Endothelial cell of umbilical vein (primary cell): ENCODE results near the gene GPRC5D. TPM values are rescaled to one million over a fixed set of nuclear protein-coding genes. Genes with fewer than 3 reads are reported as not detected.

Source experiments
- BruUV-seq: library from RNA; stranded (reverse); fragments of 400-500 nt; replicated peaks from 2 replicates; lab custom pipeline; 2021; lab: Mats Ljungman, UMichigan
- CTCF ChIA-PET: fragments of 300-600, 350-600 bp; sonication (Branson Sonifier 250); formaldehyde crosslinking; loops from one replicate; lab custom pipeline; 2021; ENCODE audit warnings: antibody characterized with exemption, inconsistent platforms; lab: Charles Lee
- POLR2A ChIA-PET: fragments of 300-600, 350-600 bp; sonication (Branson Sonifier 250); formaldehyde crosslinking; loops from one replicate; lab custom pipeline; 2021; ENCODE audit warnings: antibody characterized with exemption, inconsistent platforms; lab: Charles Lee
- DNase-seq: peaks from one replicate; pipeline ENCODE4 v3.0.0-alpha.2; 2011; ENCODE audit warnings: low read depth, low spot score
- FAIRE-seq: peaks from 2 replicates; lab custom pipeline; 2011; peaks lifted over from hg19 to GRCh38; lab: Jason Lieb, UNC
- H2AFZ ChIP-seq: 2 replicates; pipeline ENCODE4 v1.6.0; 2012; ENCODE audit warnings: low read depth, low read length, control low read depth, inconsistent platforms
- H3K27ac ChIP-seq: 2 replicates; pipeline ENCODE4 v1.5.1; 2011; ENCODE audit warnings: low read depth, mild to moderate bottlenecking, control low read depth, low read length, moderate library complexity; ENCODE audit not compliant: insufficient read depth
- H3K27me3 ChIP-seq, 2 experiments: 2 replicates each; pipeline versions ENCODE4 v1.6.0 to v1.6.1; 2011; ENCODE audit warnings: low read length in 2 of 2, mixed read lengths in 1 of 2; ENCODE audit not compliant: control insufficient read depth in 2 of 2, insufficient read depth in 2 of 2
- H3K36me3 ChIP-seq, 2 experiments: 2 replicates in 1 of 2; 3 replicates in 1 of 2; pipeline ENCODE4 v1.5.1; 2011; ENCODE audit warnings: low read length in 2 of 2, mild to moderate bottlenecking in 1 of 2, moderate library complexity in 1 of 2; ENCODE audit not compliant: control insufficient read depth in 2 of 2, insufficient read depth in 2 of 2; ENCODE audit errors: extremely low read depth in 1 of 2
- H3K4me1 ChIP-seq: 3 replicates; pipeline ENCODE4 v1.5.1; 2011; ENCODE audit warnings: mild to moderate bottlenecking, low read length; ENCODE audit not compliant: control insufficient read depth, insufficient read depth; ENCODE audit errors: extremely low read depth
- H3K4me2 ChIP-seq: 2 replicates; pipeline ENCODE4 v1.6.1; 2011; ENCODE audit warnings: low read length, control low read depth, mixed read lengths; ENCODE audit not compliant: insufficient read depth
- H3K4me3 ChIP-seq, 3 experiments: fragments of 200-600 bp in 1 of 3; sonication (generic), shearing (Covaris generic) in 1 of 3; replicated peaks in 1 of 3; 2 replicates each; pipeline ENCODE4 v1.5.1; 2011 to 2016; ENCODE audit warnings: control low read depth in 3 of 3, low read length in 3 of 3, mild to moderate bottlenecking in 2 of 3, inconsistent platforms in 1 of 3, low read depth in 1 of 3, moderate library complexity in 1 of 3; ENCODE audit not compliant: insufficient read depth in 1 of 3
- H3K79me2 ChIP-seq: 2 replicates; pipeline ENCODE4 v1.6.0; 2012; ENCODE audit warnings: low read length, inconsistent platforms; ENCODE audit not compliant: control insufficient read depth, insufficient read depth
- H3K9ac ChIP-seq: replicated peaks from 2 replicates; pipeline ENCODE3; 2011; ENCODE audit warnings: low read length, control low read depth; ENCODE audit not compliant: insufficient read depth; ENCODE audit errors: extremely low read depth
- H3K9me1 ChIP-seq: replicated peaks from 3 replicates; pipeline ENCODE4 v1.6.0; 2011; ENCODE audit warnings: mild to moderate bottlenecking, low read length; ENCODE audit not compliant: control insufficient read depth, insufficient read depth; ENCODE audit errors: extremely low read depth
- H3K9me3 ChIP-seq: replicated peaks from 2 replicates; pipeline ENCODE4 v1.5.1; 2012; ENCODE audit warnings: low read length, inconsistent platforms; ENCODE audit not compliant: control insufficient read depth, insufficient read depth
- H4K20me1 ChIP-seq: replicated peaks from 2 replicates; pipeline ENCODE3; 2011; ENCODE audit warnings: mild to moderate bottlenecking, low read length; ENCODE audit not compliant: control insufficient read depth, insufficient read depth; ENCODE audit errors: extremely low read depth
- CTCF ChIP-seq, 2 donors: IDR thresholded peaks; 1 replicate in 1 of 2; 2 replicates in 1 of 2; pipeline ENCODE4 v1.5.1; 2011; ENCODE audit warnings: low read length in 2 of 2, mild to moderate bottlenecking in 2 of 2, moderate library complexity in 2 of 2, control low read depth in 1 of 2, inconsistent platforms in 1 of 2, low read depth in 1 of 2; ENCODE audit not compliant: insufficient read depth in 1 of 2; ENCODE audit errors: extremely low read depth in 1 of 2
- EZH2 ChIP-seq: IDR thresholded peaks from 2 replicates; pipeline ENCODE4 v1.6.1; 2012; ENCODE audit warnings: borderline replicate concordance, low read depth, mild to moderate bottlenecking, moderate library complexity, low read length, inconsistent platforms; ENCODE audit not compliant: severe bottlenecking
- FOS ChIP-seq: IDR thresholded peaks from 2 replicates; pipeline ENCODE4 v1.6.1; 2011; ENCODE audit warnings: mild to moderate bottlenecking, low read length, moderate library complexity, borderline replicate concordance; ENCODE audit not compliant: insufficient read depth
- GATA2 ChIP-seq: IDR thresholded peaks from 2 replicates; pipeline ENCODE4 v1.7.0; 2011; ENCODE audit warnings: low read depth, mild to moderate bottlenecking, moderate library complexity, mixed read lengths, low read length; ENCODE audit not compliant: insufficient read length, insufficient read depth
- JUN ChIP-seq: IDR thresholded peaks from 2 replicates; pipeline ENCODE4 v1.6.1; 2011; ENCODE audit warnings: borderline replicate concordance, low read depth; ENCODE audit not compliant: insufficient read length, insufficient read depth
- MAX ChIP-seq: IDR thresholded peaks from 2 replicates; pipeline ENCODE4 v1.6.1; 2011; ENCODE audit not compliant: insufficient read depth, insufficient read length
- MYC ChIP-seq: IDR thresholded peaks from one replicate; pipeline ENCODE4 v1.6.1; 2011; ENCODE audit warnings: mild to moderate bottlenecking, low read depth, low read length
- POLR2A ChIP-seq: IDR thresholded peaks from 2 replicates; pipeline ENCODE4 v1.6.1; 2012; ENCODE audit warnings: low read depth, mild to moderate bottlenecking, control low read depth, low read length
- POLR2AphosphoS5 ChIP-seq: IDR thresholded peaks from 2 replicates; pipeline ENCODE4 v1.6.1; 2012; ENCODE audit warnings: low read depth, mild to moderate bottlenecking, control low read depth, low read length, moderate library complexity; ENCODE audit not compliant: insufficient read depth
- dilution Hi-C: fragments of 300-500 bp; cut with MboI; formaldehyde crosslinking; loops from one replicate; pipeline ENCODE4 v1.15.0; 2019; ENCODE audit warnings: low sequenced_read_pairs; ENCODE audit not compliant: extremely low pct_ligation_motif_present
- intact Hi-C: fragments of 100-400 bp; cut with micrococcal nuclease; formaldehyde crosslinking; loops from one replicate; pipeline ENCODE4 v1.10.0; 2022
- polyA plus RNA-seq, 4 experiments: library from polyadenylated mRNA; depleted of rRNA in 3 of 4; stranded (reverse) in 3 of 4; unstranded in 1 of 4; fragments of >200 nt; gene quantifications; 2 replicates each; pipeline versions ENCODE4 v1.2.1 to v1.2.3, GENCODE V29; 2011 to 2012; ENCODE audit warnings: missing spikeins in 1 of 4
- total RNA-seq: library from RNA; stranded (reverse); gene quantifications from 2 replicates; pipeline ENCODE4 v1.2.3, GENCODE V29; 2021

GPRC5D gene
- total and polyA plus RNA-seq, 2 donors (not counting 3 experiments of a cell fraction or from before 2014, with no cell fraction given) = not detected

GRCh38 chr12:12939888-12940287, 12.1 kb downstream of the GPRC5D start:
- TF ChIP-seq POLR2A (no peak), JUN (no peak), GATA2 (no peak), MYC (no peak), POLR2AphosphoS5 (no peak), MAX (no peak), CTCF (IDR thresholded peaks at IDR 0.05; ENCODE audit: extremely low read depth in 1 of 2, insufficient read depth in 1 of 2, low read depth in 1 of 2, low read length in 2 of 2) (no peak), EZH2 (no peak), FOS (no peak)
- CTCF ChIA-PET = interaction anchor here (0.8 kb wide), 1 partner anchor 44 kb away, joined by 3 read pairs; no protein-coding TSS in a partner anchor
- H2AFZ ChIP-seq = no peak overlapping the region
- H3K4me1 ChIP-seq = no peaks in the 10 kb centered on the region
- FAIRE-seq (no peak), DNase-seq (no peak)
- no peak overlapping the region for H3K4me2 ChIP-seq
- intact Hi-C loops (no loop called here), dilution Hi-C loops (no loop called here)
- no peaks in the 10 kb centered on the region for H3K36me3 ChIP-seq
- no peak overlapping the region for H3K9ac ChIP-seq
- no TSS peak for BruUV-seq
- no peaks in the 10 kb centered on the region for H3K79me2 ChIP-seq
- no peak overlapping the region for H3K4me3 ChIP-seq
- no peaks in the 10 kb centered on the region for H4K20me1 ChIP-seq
- no peaks in the 10 kb centered on the region for H3K9me1 ChIP-seq
- H3K27me3 ChIP-seq = no peaks in the 10 kb centered on the region
- H3K27ac ChIP-seq = no peak overlapping the region
- no peaks in the 10 kb centered on the region for H3K9me3 ChIP-seq
- POLR2A ChIA-PET = no interaction called here
